IPS-18c (cell line): ENCODE data around the gene ATP2B2.

Source experiments
- H3K4me3 ChIP-seq: 2 replicates; pipeline ENCODE4 v1.7.0; 2013; ENCODE audit warnings: low read depth, mild to moderate bottlenecking, low read length, moderate library complexity; ENCODE audit not compliant: insufficient read depth
- H3K9me3 ChIP-seq: one replicate; pipeline ENCODE4 v1.6.1; 2013; ENCODE audit warnings: mild to moderate bottlenecking, low read length, moderate library complexity; ENCODE audit not compliant: control insufficient read depth, insufficient read depth

The ATP2B2 gene

DNA sequence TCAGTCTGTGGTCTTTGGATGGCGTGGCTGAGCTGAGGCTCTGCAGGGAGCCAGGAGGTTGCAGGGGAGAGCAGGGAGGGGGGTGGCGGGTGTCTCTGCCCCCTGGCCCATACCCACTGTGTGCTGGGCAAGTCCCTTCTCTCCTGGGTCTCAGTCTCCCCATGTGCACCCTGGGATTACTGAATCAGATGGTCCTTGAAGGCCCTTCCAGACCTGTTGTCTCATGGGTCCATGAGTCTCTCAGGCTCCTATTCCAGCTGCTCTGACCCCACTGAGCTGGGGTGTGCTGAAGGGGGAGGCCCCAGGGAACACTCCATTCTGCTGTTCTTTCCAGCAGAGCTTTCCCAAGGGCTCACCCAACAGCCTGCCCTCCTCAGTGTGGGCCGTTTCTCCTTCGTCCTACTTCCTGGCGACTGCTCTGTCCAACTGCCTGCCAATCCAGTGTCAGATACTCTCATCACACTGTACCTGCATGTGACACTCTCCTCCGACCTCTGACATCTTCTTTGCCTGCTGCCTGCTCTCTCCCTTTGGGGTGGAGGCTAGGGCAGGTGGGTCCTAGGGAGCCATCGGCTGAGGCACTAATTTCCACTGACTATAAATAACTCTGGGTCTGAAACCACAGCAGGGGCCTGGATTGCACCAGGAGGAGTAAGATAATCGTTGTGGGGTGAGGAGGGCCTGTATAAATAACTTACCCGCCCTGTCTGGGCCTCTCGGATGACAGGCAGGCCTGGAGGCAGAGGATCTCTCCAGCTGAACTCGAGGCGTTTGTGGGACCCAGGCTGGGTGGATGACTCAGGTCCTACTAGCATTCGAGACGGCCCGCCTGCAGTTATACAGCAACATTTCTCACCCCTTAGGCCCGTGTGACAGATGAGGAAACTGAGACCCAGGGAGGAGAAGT is 67.1 kb downstream of the ATP2B2 start:
- H3K4me3 ChIP-seq, result no peak overlapping the region
- no peaks in the 10 kb centered on the region for H3K9me3 ChIP-seq

DNA sequence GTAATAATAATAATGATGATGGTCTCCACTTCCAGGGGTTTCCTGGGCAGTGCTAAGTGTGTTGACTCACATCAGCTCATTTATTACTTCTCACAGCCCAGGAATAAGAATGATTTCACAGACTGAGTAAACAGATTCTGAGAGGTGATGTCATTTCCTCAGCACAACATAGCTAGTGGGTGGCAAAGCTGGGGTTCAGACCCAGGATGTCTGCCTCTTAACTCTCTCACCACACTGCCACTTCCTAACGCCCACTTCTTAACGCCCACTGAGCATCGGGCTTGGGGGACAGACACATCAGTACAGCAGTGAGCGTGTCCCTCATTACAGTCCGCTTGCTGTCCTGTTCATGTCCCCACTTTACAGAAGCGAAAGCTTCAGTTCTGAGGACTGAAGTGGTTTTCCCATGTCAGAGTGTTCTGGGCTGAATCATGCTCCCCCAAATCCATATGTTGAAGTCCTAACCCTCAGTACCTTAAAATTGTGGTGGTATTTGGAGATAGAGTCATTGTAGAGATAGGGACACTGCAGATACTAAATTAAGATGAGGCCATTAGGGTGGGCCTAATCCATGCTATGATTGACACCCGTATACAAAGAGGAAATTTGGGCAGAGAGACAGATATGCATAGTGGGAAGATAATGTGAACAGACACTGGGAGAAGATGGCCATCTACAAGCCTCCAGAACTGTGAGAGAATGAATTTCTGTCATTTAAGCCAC is 68.0 kb downstream of the ATP2B2 start:
- Histone ChIP-seq H3K4me3 (no peak overlapping the region), H3K9me3 (no peaks in the 10 kb centered on the region)

DNA sequence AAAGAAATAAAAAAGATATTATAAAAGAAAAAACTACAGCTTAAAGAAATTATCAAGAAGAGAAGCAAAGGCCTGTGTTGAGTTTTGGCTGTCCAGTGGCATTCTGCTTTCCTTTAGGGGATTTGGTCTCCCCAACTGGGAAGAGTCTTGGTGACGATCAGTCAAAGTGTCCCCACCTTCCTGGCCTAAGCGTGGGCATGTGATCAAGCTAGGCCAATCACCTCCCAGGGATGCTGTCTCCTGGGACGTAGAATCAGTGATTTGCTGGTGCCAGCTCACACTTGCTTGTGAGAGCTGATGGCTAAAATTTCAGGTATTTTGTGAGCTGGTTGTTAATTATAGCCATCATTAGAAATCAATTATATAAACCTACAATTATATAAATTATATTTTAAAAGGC is 69.5 kb downstream of the ATP2B2 start:
- Histone ChIP-seq H3K9me3 (no peaks in the 10 kb centered on the region), H3K4me3 (no peak overlapping the region)

DNA sequence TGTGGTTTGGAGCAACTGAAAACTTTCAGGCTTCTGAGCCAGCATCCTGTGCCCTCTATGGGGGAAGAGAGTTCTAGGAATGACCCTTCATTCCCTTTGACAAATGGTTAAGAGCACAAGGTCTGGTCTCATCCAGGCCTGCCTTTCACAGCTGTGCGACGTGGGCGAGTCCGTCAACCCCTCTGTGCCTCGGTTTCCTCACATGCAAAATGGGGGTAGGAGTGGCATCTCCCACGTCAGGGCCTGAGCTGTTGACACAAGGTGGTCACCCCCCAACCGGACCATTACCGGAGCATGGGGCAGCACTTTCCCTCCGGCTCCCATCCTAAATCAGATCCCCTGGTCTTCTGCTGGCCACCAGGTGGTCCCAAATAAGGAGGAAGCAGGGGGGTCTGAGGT is 70.4 kb downstream of the ATP2B2 start:
- H3K9me3 ChIP-seq, result no peaks in the 10 kb centered on the region
- no peak overlapping the region for H3K4me3 ChIP-seq

DNA sequence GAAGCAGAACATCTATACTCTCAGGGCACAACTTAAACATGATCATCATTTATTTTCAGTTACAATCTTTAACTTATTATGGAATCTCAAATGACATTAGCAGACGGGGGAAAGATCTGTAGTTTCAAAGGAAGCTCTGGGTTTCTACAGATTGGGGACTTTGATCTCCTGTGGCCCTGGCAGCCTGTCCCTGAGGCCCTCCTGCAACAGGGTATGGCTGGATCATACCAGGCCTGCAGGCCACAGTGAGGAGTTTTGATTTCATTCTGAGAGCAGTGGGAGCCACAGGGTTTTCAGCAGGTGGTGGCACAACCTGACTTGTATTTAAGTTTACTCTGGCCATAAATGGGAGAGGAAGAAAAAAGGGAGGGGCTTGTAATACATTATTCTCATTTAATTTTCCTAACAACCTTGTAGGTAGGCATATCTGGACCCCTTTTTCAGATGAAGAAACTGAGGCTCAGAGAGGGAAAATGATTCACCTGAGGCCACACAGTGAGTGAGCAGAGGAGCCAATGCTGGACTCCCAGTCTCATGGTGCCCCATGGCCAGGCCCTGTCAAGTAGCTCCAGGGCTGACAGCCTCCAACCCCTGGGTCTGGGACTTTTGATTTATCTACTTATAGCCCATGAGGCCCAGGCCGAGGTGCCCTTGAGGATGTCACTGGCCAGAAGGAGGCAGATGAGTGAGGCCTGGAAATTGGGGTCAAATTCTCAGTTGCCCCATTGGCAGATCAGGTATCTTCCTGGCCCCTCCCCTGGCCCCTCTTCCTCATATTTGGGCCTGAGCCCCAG is 71.0 kb downstream of the ATP2B2 start:
- Histone ChIP-seq H3K9me3 (no peaks in the 10 kb centered on the region), H3K4me3 (no peak overlapping the region)

DNA sequence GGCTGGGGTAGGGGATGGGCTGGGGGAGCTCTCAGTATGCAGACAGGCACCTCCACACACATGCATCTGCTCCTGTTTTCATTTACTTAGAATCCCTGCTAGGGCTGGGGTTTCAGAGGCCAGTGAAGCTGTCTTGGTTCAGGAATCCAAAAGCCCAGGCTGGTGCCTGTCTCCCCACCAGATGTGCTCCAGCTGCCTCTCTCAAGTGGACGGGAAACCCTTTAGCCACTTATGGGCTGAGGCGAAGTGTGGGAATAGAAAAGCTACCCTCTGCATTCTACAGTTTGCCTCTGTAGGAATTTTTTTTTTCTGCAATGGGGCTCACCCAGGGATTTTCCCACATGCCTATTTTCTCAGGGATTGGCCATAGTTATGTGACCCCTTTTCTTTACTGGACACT is 72.5 kb downstream of the ATP2B2 start:
- H3K9me3 ChIP-seq, result no peaks in the 10 kb centered on the region

DNA sequence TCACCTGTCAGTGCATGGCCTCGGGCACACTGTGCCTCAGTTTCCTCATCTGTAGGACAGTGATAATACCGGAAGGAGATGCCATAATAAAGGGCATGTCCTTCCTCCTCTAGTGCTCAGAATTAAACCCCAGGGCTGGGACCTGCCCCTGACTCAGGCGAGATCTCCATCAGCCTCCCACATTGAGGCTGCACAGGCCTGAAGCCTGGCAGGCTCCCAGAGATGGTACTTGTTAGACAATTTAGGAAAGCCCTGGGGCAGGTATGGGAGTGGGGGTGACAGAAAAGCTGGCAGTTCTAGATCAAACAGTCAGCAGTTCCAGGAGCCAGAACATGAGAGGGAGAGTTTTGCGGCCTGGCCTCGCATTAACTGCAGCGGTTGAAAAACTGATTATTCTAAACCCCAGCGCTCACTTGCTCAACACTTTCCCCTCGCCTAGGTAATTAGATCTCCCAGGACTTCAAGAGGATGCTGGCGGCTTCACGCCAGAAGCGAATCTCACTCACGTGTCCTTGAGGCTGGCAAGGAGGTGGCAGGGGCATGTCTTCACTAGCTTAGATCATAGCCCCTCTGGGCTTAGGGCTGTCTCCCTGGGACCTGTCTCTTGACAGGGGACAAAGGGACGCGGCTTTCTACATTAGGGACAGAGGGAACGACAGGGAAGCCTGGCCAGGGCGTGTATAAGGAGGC is 73.1 kb downstream of the ATP2B2 start:
- Histone ChIP-seq H3K9me3 (no peaks in the 10 kb centered on the region), H3K4me3 (no peak overlapping the region)

More for the DNA sequence above, 72.5 kb downstream of the ATP2B2 start:
- H3K4me3 ChIP-seq, result no peak overlapping the region

DNA sequence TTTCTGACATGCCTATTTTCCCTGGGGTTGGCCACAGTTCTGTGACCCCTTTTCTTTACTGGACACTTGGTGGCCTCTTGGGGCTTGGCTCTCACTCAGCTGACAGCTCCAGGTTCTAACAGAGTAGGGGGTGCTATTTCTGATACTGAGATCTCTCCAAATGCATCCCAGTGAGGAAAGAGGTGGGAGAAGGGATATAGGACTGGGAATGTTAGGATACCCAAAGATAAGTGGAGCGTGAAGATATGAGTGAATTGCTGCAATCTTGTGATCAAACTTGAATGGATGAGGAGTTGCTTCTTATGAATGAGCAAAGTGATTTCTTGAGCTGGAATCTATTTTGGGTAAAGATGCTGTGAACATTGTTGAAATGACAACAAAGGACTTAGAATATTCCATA is 74.6 kb downstream of the ATP2B2 start:
- H3K4me3 ChIP-seq, result no peak overlapping the region
- H3K9me3 ChIP-seq, result no peaks in the 10 kb centered on the region

DNA sequence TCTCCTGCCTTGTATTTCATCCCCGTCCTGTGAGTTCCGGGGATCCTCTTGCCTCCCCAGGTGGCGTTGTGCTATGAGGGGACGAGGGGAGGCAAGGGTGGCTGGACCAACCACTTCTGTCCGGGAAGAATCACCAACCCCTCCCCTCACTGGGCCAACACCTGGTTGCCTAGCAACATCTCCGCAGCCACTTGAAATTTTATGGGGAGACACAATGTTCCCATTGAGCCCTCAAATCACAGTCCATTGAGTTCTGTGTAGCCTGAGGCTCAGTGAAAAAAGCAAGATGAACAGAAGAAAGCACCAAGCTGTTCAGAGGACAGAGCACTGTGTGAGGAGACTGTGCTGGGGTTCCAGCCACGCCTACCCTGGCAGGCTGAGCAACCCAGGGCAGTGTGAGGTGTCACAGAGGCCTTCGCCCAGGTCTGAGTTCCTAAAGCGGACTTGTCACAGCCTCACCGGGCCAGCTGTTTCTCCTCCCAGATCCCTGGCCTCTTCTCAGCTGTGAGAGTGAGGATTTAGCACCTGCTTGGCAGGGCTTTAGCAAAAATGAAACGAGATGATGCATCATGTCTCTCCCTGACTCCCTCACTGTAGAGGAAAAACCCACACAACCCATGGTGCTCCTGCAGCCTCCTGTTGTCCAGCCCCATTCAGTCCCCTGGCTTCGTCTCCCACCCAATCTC is 76.8 kb downstream of the ATP2B2 start:
- no peaks in the 10 kb centered on the region for H3K9me3 ChIP-seq
- no peak overlapping the region for H3K4me3 ChIP-seq

DNA sequence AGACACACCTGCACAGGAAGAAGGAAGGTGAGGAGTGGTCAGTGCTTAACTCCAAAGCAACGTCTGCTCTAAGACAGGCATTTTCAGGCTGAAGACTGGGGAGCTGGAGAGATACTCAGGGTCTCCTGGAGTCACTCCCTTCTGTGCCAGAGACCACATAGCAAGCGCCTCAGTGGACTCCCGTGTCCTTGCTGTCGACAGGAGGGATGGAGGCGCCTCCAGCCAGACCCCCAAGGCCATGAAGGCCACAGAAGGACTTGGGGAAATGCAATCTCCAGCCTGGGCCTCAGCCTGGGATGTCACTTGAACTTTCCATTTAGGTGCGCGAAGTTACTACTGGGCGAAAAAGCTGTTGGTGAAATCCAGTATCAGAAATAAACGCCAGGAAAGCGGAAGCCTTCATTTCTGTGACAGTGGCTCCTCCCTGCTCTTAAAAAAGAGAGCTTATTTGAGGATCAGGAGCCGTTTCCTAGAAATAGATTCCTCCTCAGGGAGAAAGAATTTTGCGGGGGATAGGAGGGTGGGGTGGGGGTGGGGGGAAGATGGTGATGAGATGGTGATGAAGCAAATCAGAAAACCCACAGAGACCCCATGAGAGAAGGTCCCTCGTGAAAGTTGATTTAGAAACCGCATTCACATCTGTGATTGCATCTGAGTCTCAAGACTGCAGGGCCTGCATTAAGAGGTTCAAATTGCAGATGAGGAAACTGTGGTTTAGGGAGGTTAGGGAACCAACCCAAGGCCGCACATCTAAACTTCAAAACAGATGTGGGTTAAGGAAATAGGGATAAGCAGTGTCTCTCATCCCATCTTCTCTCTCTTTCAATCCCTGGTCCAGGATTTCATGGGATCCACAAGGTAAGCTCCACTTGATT is 78.8 kb downstream of the ATP2B2 start:
- no peak overlapping the region for H3K4me3 ChIP-seq
- H3K9me3 ChIP-seq, result no peaks in the 10 kb centered on the region

DNA sequence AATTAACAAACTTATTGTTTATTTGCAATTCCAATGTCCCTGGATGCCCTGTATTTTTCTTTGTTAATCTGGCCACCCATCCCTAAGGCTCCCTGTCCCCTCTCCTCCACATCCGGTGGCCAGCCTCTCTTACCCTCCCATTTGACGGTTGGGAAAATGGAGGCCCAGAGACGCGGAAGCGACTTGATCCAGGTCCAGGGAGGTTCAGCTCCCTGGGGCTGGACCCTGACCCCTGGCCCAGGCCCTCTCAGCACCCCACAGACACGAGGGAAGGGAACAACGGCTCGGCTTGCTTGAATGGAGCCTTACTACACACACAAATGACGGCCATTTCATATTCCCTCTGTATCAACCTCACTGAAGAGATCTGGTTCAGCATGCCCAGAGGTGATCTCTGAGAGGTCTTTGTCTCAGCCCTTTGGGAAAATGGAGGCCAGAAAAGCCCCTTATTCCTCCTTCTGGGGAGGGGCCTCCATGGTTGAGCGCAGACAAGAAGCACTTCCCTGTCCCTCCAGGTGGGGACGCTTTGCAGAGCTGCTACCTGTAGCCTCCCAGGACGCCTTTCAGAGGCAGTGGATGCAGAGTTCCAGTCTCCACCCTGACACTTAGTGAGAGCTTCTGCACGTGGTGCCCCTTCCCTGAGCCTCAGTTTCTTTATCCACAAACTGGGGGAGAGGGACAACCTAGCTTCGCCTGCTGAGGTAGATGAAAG is 82.1 kb downstream of the ATP2B2 start:
- no peak overlapping the region for H3K4me3 ChIP-seq
- no peaks in the 10 kb centered on the region for H3K9me3 ChIP-seq

DNA sequence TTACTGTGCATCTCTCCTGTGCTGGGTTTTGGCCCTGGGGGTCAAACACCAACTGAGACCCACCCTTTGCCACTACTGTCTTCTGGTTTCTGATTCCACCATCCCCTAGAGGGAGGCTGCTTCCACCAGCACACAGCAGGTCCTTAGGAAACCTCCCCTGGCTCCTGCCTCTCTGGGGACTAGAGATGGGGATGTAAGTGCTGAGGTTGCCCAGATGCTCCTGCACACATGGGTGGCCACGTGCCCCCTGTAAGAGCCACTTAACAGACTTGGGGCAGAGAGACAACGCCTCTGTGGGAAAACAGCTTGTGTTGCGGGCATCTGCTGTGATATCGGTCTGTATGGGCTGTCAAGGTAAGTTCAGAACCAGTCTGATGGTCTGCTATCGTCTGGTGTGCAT is 83.4 kb downstream of the ATP2B2 start:
- Histone ChIP-seq H3K4me3 (no peak overlapping the region), H3K9me3 (no peaks in the 10 kb centered on the region)

DNA sequence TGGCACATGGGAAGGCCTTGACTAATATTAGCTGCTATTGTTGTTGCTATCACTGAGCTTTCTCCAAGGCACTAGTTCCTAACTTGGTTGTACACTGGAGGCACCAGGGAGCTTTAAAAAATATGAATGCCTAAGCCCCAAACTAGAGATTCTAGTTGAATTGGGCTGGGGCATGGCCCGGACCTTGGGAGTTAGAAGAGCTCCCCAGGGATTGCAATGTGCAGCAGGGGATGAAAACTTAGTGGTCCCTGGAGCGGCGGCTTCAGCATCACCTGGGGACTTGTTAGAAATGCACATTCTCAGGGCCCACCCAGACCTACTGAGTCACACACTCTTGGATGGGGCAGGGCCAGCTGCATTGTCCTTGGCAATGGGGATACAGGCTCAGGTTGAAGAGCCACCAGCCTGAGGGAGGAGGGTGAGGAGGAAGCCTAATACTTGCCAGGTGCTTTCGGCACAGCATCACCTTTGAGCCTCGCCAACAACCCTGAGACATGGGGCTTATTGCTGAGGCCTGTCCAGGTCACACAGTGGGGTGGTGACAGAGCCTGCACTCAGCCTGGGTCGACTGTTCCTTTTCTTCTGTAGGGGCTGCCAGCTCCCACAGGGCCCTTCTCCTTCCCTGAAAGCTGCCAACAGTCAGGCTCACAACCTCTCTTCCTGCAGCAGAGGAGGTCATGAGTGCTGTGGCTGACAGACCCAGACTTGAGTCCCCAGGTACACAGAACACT is 84.5 kb downstream of the ATP2B2 start:
- Histone ChIP-seq H3K9me3 (no peaks in the 10 kb centered on the region), H3K4me3 (no peak overlapping the region)

DNA sequence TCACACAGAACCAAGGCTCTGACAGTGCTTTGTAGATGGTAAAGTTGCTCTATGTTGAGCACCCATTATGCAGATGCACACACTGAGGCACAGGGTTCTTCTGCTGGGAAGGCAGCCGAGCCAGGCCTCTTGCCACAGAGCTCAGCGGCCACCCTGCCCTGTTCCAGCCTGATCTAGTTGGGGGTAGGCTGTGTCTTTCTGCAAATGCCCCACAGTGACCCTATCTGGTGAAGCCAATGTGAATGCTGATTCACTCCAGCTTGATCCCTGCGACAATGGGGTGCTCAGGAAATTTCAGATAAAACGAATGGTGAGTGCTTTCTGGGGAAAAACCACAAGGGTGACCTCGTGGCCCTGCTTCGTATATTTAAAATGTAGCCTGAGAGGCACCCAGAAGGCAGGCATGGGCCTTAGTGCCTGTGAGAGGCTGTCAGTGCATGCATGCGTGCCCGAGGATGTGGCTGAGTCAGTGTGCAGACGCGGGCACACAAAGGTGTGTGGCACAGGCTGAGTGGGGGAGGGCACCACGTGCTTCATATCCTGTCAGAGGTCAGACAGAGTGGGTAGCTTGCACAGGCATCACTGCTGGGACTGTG is 85.7 kb downstream of the ATP2B2 start:
- Histone ChIP-seq H3K9me3 (no peaks in the 10 kb centered on the region), H3K4me3 (no peak overlapping the region)
